ENCODE measurements around the gene OR2AE1. TPM values are rescaled to one million over a fixed set of nuclear protein-coding genes. Genes with fewer than 3 reads are reported as not detected.

Gene OR2AE1
- total and polyA plus RNA-seq, 2 of the 13 experiments (the other 11 are each of a cell fraction or from before 2014, with no cell fraction given): not detected

GRCh38 chr7:99843808-99844207, 33.0 kb downstream of the OR2AE1 start (continued):
- no peak for TF ChIP-seq DRAP1 (CRISPR knock-in tag; IDR thresholded peaks at IDR 0.05)
- TF ChIP-seq AFF4 (CRISPR knock-in tag; IDR thresholded peaks at IDR 0.05): no peak
- no peak for TF ChIP-seq SRSF1 (optimal IDR thresholded peaks at IDR 0.05; ENCODE audit: low read depth, low read length)
- no peak for TF ChIP-seq SAFB2 (CRISPR knock-in tag; IDR thresholded peaks at IDR 0.05; ENCODE audit: borderline replicate concordance, low read depth)
- TF ChIP-seq CREB3 (CRISPR knock-in tag; IDR thresholded peaks at IDR 0.05): no peak
- TF ChIP-seq ZBTB39 (CRISPR knock-in tag; IDR thresholded peaks at IDR 0.05): 0 out of 2 replicates have a peak, but pooled peaks have one; percentile 43
- TF ChIP-seq NFKBIZ (CRISPR knock-in tag; IDR thresholded peaks at IDR 0.05): no peak
- no peak for TF ChIP-seq ZNF121 (CRISPR knock-in tag; IDR thresholded peaks at IDR 0.05)
- TF ChIP-seq CSRNP1 (CRISPR knock-in tag; IDR thresholded peaks at IDR 0.05): no peak
- TF ChIP-seq DMTF1 (CRISPR knock-in tag; IDR thresholded peaks at IDR 0.05): no peak
- no peak for TF ChIP-seq ZNF350 (CRISPR knock-in tag; IDR thresholded peaks at IDR 0.05; ENCODE audit: borderline replicate concordance, low read depth)
- TF ChIP-seq ZNF460 (CRISPR knock-in tag; IDR thresholded peaks at IDR 0.05; ENCODE audit: borderline replicate concordance): no peak
- no peak for TF ChIP-seq ZNF639 (CRISPR knock-in tag; conservative IDR thresholded peaks at IDR 0.05)
- TF ChIP-seq MNT (IDR thresholded peaks at IDR 0.05): no peak
